Stimulated activated CD8-positive, alpha-beta memory T cell treated with anti-CD3 and anti-CD28 coated beads, Interleukin-15, amount 100 ng/mL, for 4 hours (primary cell): ENCODE results near the gene MAML2.
A peak's percentile ranks its signal among the peaks of the same experiment; 100 is the strongest.

Experiments
- DNase-seq, 2 donors: peaks; one replicate each; pipeline ENCODE4 v3.0.0-alpha.2; 2020; ENCODE audit warnings: low read depth in 2 of 2

MAML2 gene

GRCh38 chr11:96207459-96208449, 135.2 kb downstream of the MAML2 start:
- DNase-seq = no peak

GRCh38 chr11:96206955-96207354, 136.0 kb downstream of the MAML2 start:
- no peak for DNase-seq

GRCh38 chr11:96205460-96205809, 137.6 kb downstream of the MAML2 start:
- no peak for DNase-seq

GRCh38 chr11:96204721-96205459, 138.1 kb downstream of the MAML2 start:
- DNase-seq = no peak

- DNase-seq = no peak
These were observed 138.7 kb downstream of the MAML2 start for GRCh38 chr11:96204366-96204659.

- no peak for DNase-seq
These were observed 139.2 kb downstream of the MAML2 start for GRCh38 chr11:96203567-96204365.

- DNase-seq = no peak
These were observed 142.8 kb downstream of the MAML2 start for GRCh38 chr11:96200243-96200642.

- DNase-seq = peak in 1 of 2 donors; percentile 25
These were observed 143.4 kb downstream of the MAML2 start for GRCh38 chr11:96199563-96200025.

GRCh38 chr11:96197801-96198701, 144.9 kb downstream of the MAML2 start:
- DNase-seq = no peak

- DNase-seq = no peak
These were observed 145.9 kb downstream of the MAML2 start for GRCh38 chr11:96197103-96197502.

- DNase-seq = no peak
These were observed 146.8 kb downstream of the MAML2 start for GRCh38 chr11:96196181-96196662.

- DNase-seq = no peak
These were observed 147.3 kb downstream of the MAML2 start for GRCh38 chr11:96195671-96196070.

- no peak for DNase-seq
These were observed 148.2 kb downstream of the MAML2 start for GRCh38 chr11:96194581-96195374.

GRCh38 chr11:96193745-96194443, 149.1 kb downstream of the MAML2 start:
- no peak for DNase-seq

GRCh38 chr11:96191752-96192151, 151.2 kb downstream of the MAML2 start:
- DNase-seq = no peak

GRCh38 chr11:96189351-96189750, 153.6 kb downstream of the MAML2 start:
- no peak for DNase-seq

- DNase-seq = peak in 1 of 2 donors; percentile 25
These were observed 154.6 kb downstream of the MAML2 start for GRCh38 chr11:96188243-96189006.

- no peak for DNase-seq
These were observed 155.2 kb downstream of the MAML2 start for GRCh38 chr11:96187822-96188221.

GRCh38 chr11:96186806-96187205, 156.2 kb downstream of the MAML2 start:
- DNase-seq = no peak
